A549 (cell line): Measurements from ENCODE around the gene MBD3. TPM values are rescaled to one million over a fixed set of nuclear protein-coding genes. Genes with fewer than 3 reads are reported as not detected.
A peak's percentile ranks its signal among the peaks of the same experiment; 100 is the strongest.

Experiments used
- ATAC-seq, 2 experiments: fragments of 200-7000 bp in 1 of 2; fragments of >200 bp in 1 of 2; cut with Nextera tagmentation in 1 of 2; cut with Tn5 transposase in 1 of 2; 3 replicates each; pipeline versions ENCODE4 v1.8.0 to v1.9.1; 2018 to 2020; ENCODE audit warnings: mild to moderate bottlenecking in 1 of 2, moderate library complexity in 1 of 2
- CTCF ChIA-PET: fragments of 300-600 bp; sonication (Branson Sonifier 250); formaldehyde crosslinking; extraction: SDS; loops from one replicate; lab custom pipeline; 2021; ENCODE audit warnings: antibody characterized with exemption, inconsistent platforms; lab: Yijun Ruan, JAX
- POLR2A ChIA-PET: fragments of 350-600 bp; formaldehyde crosslinking; extraction: SDS; loops from one replicate; lab custom pipeline; 2021; ENCODE audit warnings: antibody characterized with exemption, inconsistent platforms; lab: Yijun Ruan, JAX
- DNase-seq, 2 experiments: peaks; one replicate each; pipeline versions ENCODE4 v3.0.0 to v3.0.0-alpha.2; 2011 to 2016; ENCODE audit warnings: low read depth in 1 of 2, low spot score in 1 of 2
- FAIRE-seq: peaks from 2 replicates; lab custom pipeline; 2011; peaks lifted over from hg19 to GRCh38; lab: Jason Lieb, UNC
- H3K27ac ChIP-seq, 2 experiments: fragments of >200 bp; sonication (Bioruptor Twin); formaldehyde crosslinking; 3 replicates each; pipeline ENCODE4 v1.5.1; 2016 to 2017
- H3K4me1 ChIP-seq: fragments of >200 bp; sonication (Bioruptor Twin); formaldehyde crosslinking; 3 replicates; pipeline ENCODE4 v1.6.1; 2016
- H3K4me2 ChIP-seq: fragments of >200 bp; sonication (Bioruptor Twin); formaldehyde crosslinking; 3 replicates; pipeline ENCODE4 v1.6.1; 2016
- H3K4me3 ChIP-seq: fragments of >200 bp; sonication (Bioruptor Twin); formaldehyde crosslinking; 3 replicates; pipeline ENCODE4 v1.5.1; 2016
- H3K9me3 ChIP-seq: fragments of >200 bp; sonication (Bioruptor Twin); formaldehyde crosslinking; 3 replicates; pipeline ENCODE4 v1.6.1; 2016
- BHLHE40 ChIP-seq: IDR thresholded peaks from 2 replicates; pipeline ENCODE4 v1.6.1; 2012; ENCODE audit warnings: low read depth, low read length, inconsistent platforms
- CBX2 ChIP-seq: fragments of 200-600 bp; sonication (generic); IDR thresholded peaks from 2 replicates; pipeline ENCODE4 v1.6.1; 2016; ENCODE audit warnings: low read depth, mild to moderate bottlenecking, borderline replicate concordance
- CBX8 ChIP-seq: fragments of 200-600 bp; sonication (generic); IDR thresholded peaks from 2 replicates; pipeline ENCODE4 v1.6.1; 2016
- CEBPB ChIP-seq, 2 experiments: fragments of >200 bp in 1 of 2; sonication (Bioruptor Twin) in 1 of 2; formaldehyde crosslinking in 1 of 2; IDR thresholded peaks; 2 replicates each; pipeline ENCODE4 v1.6.1; 2012 to 2016
- CHD4 ChIP-seq: fragments of 200-600 bp; sonication (generic); IDR thresholded peaks from 2 replicates; pipeline ENCODE4 v1.6.1; 2016; ENCODE audit warnings: antibody characterized with exemption, mild to moderate bottlenecking, borderline replicate concordance
- CTCF ChIP-seq: fragments of >200 bp; sonication (Bioruptor Twin); formaldehyde crosslinking; IDR thresholded peaks from 3 replicates; pipeline ENCODE4 v1.5.1; 2016
- EHF ChIP-seq: fragments of 250-450 bp; sonication (Bioruptor Pico); IDR thresholded peaks from 2 replicates; pipeline ENCODE4 v1.5.0; 2020; ENCODE audit warnings: mild to moderate bottlenecking
- EHMT2 ChIP-seq: fragments of 200-600 bp; sonication (generic); IDR thresholded peaks from 2 replicates; pipeline ENCODE4 v1.6.1; 2016; ENCODE audit warnings: antibody characterized with exemption, low read depth, mild to moderate bottlenecking, moderate library complexity
- EP300 ChIP-seq, 2 experiments: fragments of >200 bp; sonication (Bioruptor Twin); formaldehyde crosslinking; IDR thresholded peaks; 2 replicates in 1 of 2; 3 replicates in 1 of 2; pipeline ENCODE4 v1.6.1; 2016 to 2017
- ESRRA ChIP-seq: fragments of 150-350 bp; IDR thresholded peaks from 2 replicates; pipeline ENCODE4 v1.6.1; 2014; ENCODE audit warnings: mild to moderate bottlenecking, low read length, borderline replicate concordance
- HMGXB4 ChIP-seq: fragments of 250-450 bp; sonication (Bioruptor Pico); IDR thresholded peaks from 2 replicates; pipeline ENCODE4 v1.5.0; 2021; ENCODE audit warnings: mild to moderate bottlenecking, moderate library complexity, borderline replicate concordance
- JUN ChIP-seq, 2 experiments: fragments of >200 bp; sonication (Bioruptor Twin); formaldehyde crosslinking; IDR thresholded peaks; 2 replicates in 1 of 2; 3 replicates in 1 of 2; pipeline ENCODE4 v1.6.1; 2016 to 2017
- MAFK ChIP-seq: fragments of 450-650 bp; IDR thresholded peaks from 2 replicates; pipeline ENCODE4 v1.6.1; 2014; ENCODE audit not compliant: partially characterized antibody
- MAX ChIP-seq: IDR thresholded peaks from 2 replicates; pipeline ENCODE4 v1.6.1; 2012
- PHF8 ChIP-seq: fragments of 200-600 bp; sonication (generic); IDR thresholded peaks from 2 replicates; pipeline ENCODE4 v1.6.1; 2016; ENCODE audit warnings: low read depth, mild to moderate bottlenecking, antibody characterized with exemption, moderate library complexity, borderline replicate concordance
- POLR2A ChIP-seq: IDR thresholded peaks from 2 replicates; pipeline ENCODE4 v1.6.1; 2012; ENCODE audit warnings: mild to moderate bottlenecking, low read length
- RAD21 ChIP-seq, 2 experiments: fragments of >200 bp in 1 of 2; sonication (Bioruptor Twin) in 1 of 2; formaldehyde crosslinking in 1 of 2; IDR thresholded peaks in 1 of 2; conservative IDR thresholded peaks in 1 of 2; 2 replicates in 1 of 2; 3 replicates in 1 of 2; pipeline ENCODE4 v1.6.1; 2012 to 2018; ENCODE audit warnings: inconsistent platforms in 1 of 2
- RARB ChIP-seq: fragments of 250-450 bp; sonication (Bioruptor Pico); IDR thresholded peaks from 2 replicates; pipeline ENCODE4 v1.8.0; 2021; ENCODE audit warnings: mild to moderate bottlenecking, moderate library complexity
- SREBF2 ChIP-seq: fragments of 450-650 bp; IDR thresholded peaks from 2 replicates; pipeline ENCODE4 v1.6.1; 2014; ENCODE audit warnings: mild to moderate bottlenecking, moderate library complexity
- WGBS: methylation state at CpG from one replicate; pipeline ENCODE4 v1.1.6; 2017; ENCODE audit errors: missing lambda C conversion rate; 5-methylcytosine and 5-hydroxymethylcytosine counted together
- polyA plus RNA-seq, 4 experiments: library from polyadenylated mRNA; depleted of rRNA in 3 of 4; stranded (reverse); fragments of >200 nt; fragmentation: RNase III in 1 of 4; extraction: RNeasy Plus Mini Kit Qiagen cat#74134 plus additional on column Dnase treatment in 1 of 4; gene quantifications; 2 replicates in 3 of 4; 3 replicates in 1 of 4; pipeline ENCODE4 v1.2.3, GENCODE V29; 2011 to 2017
- TF ChIP-seq, protein P1 (sequence below): fragments of >200 bp; sonication (Bioruptor Twin); formaldehyde crosslinking; IDR thresholded peaks from 2 replicates; pipeline ENCODE4 v1.6.1; 2016
- TF ChIP-seq, protein P2 (sequence below): fragments of 250-450 bp; sonication (Bioruptor Pico); IDR thresholded peaks from 2 replicates; pipeline ENCODE4 v1.5.0; 2020; ENCODE audit warnings: low read depth, mild to moderate bottlenecking, moderate library complexity

MBD3 gene
- polyA plus RNA-seq, 2 of the 4 experiments (the other 2 are of a cell fraction): 22.7 to 41.4 TPM

- POLR2A ChIA-PET: no interaction called here
- CTCF ChIA-PET: interaction anchor here (1.9 kb wide), 1 partner anchor 8 kb away, joined by 6 read pairs; no protein-coding TSS in a partner anchor
These were observed 66.4 kb downstream of the MBD3 start for GRCh38 chr19:1526066-1526778.

GRCh38 chr19:1525343-1525742 lies 67.3 kb downstream of the MBD3 start:
- ATAC-seq (peak; percentile 48 to 62; a peak in 5 of 6 replicates), FAIRE-seq (no peak), DNase-seq (no peak)
- ChIA-PET POLR2A (no interaction called here), CTCF (interaction anchor here (1.1 to 1.9 kb wide), 2 partner anchors 9 to 21 kb away, joined by 5 to 6 read pairs; no protein-coding TSS in a partner anchor)
- no CpG with 5 or more reads among the region's 31 CpGs for WGBS
- Histone ChIP-seq H3K27ac (no peak overlapping the region), H3K4me1 (no peaks in the 10 kb centered on the region), H3K4me3 (no peak overlapping the region), H3K4me2 (no peak overlapping the region), H3K9me3 (no peaks in the 10 kb centered on the region)
- no peak for TF ChIP-seq EP300 (IDR thresholded peaks at IDR 0.05)
- no peak for TF ChIP-seq MAX
- no peak for TF ChIP-seq HMGXB4 (CRISPR knock-in tag)
- TF ChIP-seq CEBPB (IDR thresholded peaks at IDR 0.05): no peak
- no peak for TF ChIP-seq CTCF

More at GRCh38 chr19:1526066-1526778, 66.4 kb downstream of the MBD3 start:
- H3K9me3 ChIP-seq: no peaks in the 10 kb centered on the region
- WGBS: 32% methylated on average over 16 of the region's 33 CpGs
- FAIRE-seq: no peak
- no peak for ATAC-seq
- TF ChIP-seq RAD21 (conservative IDR thresholded peaks at IDR 0.05 in 1 of 2, IDR thresholded peaks at IDR 0.05 in 1 of 2) (no peak), EHMT2 (no peak), EHF (CRISPR knock-in tag) (no peak), BHLHE40 (no peak), MAFK (no peak), PHF8 (no peak), ESRRA (no peak), CHD4 (no peak), CBX8 (no peak)
- TF ChIP-seq, protein P1, sequence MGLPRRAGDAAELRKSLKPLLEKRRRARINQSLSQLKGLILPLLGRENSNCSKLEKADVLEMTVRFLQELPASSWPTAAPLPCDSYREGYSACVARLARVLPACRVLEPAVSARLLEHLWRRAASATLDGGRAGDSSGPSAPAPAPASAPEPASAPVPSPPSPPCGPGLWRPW: no peak
- no peaks in the 10 kb centered on the region for H3K4me1 ChIP-seq
- H3K27ac ChIP-seq: no peak overlapping the region
- H3K4me3 ChIP-seq: no peak overlapping the region
- DNase-seq: no peak
- no peak overlapping the region for H3K4me2 ChIP-seq

DNA sequence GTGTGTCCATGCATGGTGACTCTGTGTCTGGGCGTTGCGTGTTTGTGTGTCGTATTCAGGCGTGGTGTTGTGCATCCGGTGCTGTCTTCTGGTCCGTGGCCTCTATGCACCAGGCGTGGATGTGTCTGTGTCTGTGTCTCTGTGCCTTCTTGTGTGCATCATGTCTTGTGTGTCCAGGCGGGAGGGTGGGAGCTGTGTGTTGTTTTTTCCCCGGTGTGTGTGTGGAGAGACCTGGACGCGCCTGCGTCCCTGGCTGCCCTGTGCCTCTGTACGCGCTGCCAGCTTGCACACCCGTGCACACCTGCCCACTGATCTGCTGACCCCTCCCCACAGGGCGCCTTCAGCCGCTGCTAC lies 67.7 kb downstream of the MBD3 start:
- ATAC-seq (peak; percentile 7 to 36; a peak in 3 of 6 replicates), DNase-seq (no peak), FAIRE-seq (no peak)
- 18% methylated on average over 9 of the region's 17 CpGs for WGBS
- TF ChIP-seq SREBF2 (no peak), EHF (CRISPR knock-in tag) (no peak), ESRRA (no peak), POLR2A (no peak), CBX2 (no peak), JUN (IDR thresholded peaks at IDR 0.05) (no peak), RARB (CRISPR knock-in tag) (no peak)
- TF ChIP-seq, protein P2, sequence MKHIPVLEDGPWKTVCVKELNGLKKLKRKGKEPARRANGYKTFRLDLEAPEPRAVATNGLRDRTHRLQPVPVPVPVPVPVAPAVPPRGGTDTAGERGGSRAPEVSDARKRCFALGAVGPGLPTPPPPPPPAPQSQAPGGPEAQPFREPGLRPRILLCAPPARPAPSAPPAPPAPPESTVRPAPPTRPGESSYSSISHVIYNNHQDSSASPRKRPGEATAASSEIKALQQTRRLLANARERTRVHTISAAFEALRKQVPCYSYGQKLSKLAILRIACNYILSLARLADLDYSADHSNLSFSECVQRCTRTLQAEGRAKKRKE: no peak
- no peak overlapping the region for H3K27ac ChIP-seq
- H3K4me2 ChIP-seq: no peak overlapping the region
- H3K4me1 ChIP-seq: no peaks in the 10 kb centered on the region
- no peak overlapping the region for H3K4me3 ChIP-seq
- ChIA-PET POLR2A (no interaction called here), CTCF (interaction anchor here (1.1 to 1.9 kb wide), 2 partner anchors 9 to 22 kb away, joined by 5 to 6 read pairs; no protein-coding TSS in a partner anchor)
- H3K9me3 ChIP-seq: no peaks in the 10 kb centered on the region
